HepG2 (cell line): ENCODE data around the gene GPRIN1. TPM values are rescaled to one million over a fixed set of nuclear protein-coding genes. Genes with fewer than 3 reads are reported as not detected.

Experiments used
- ATAC-seq: fragments of 200-7000 bp; cut with Tn5 transposase; 3 replicates; pipeline ENCODE4 v1.9.1; 2020; ENCODE audit warnings: mild to moderate bottlenecking, moderate library complexity
- BruUV-seq: library from RNA; stranded (reverse); fragments of 400-500 nt; replicated peaks from 2 replicates; lab custom pipeline; 2021; lab: Mats Ljungman, UMichigan
- CTCF ChIA-PET: fragments of 300-600 bp; formaldehyde crosslinking; extraction: SDS; loops from one replicate; lab custom pipeline; 2021; ENCODE audit warnings: low total read pairs, inconsistent platforms, low intra/inter-chr PET ratio; lab: Yijun Ruan, JAX
- POLR2A ChIA-PET: fragments of 350-600 bp; sonication (Branson Sonifier 250); formaldehyde crosslinking; loops from one replicate; lab custom pipeline; 2020; ENCODE audit warnings: antibody characterized with exemption, inconsistent platforms; lab: Yijun Ruan, JAX
- DNase-seq: peaks from one replicate; pipeline ENCODE4 v3.0.0-alpha.2; 2015; ENCODE audit warnings: low spot score
- FAIRE-seq: peaks from 3 replicates; lab custom pipeline; 2011; peaks lifted over from hg19 to GRCh38; lab: Jason Lieb, UNC
- H2AFZ ChIP-seq: one replicate; pipeline ENCODE4 v1.6.1; 2011; ENCODE audit warnings: low read length, inconsistent platforms
- H3K27ac ChIP-seq: fragments of 300-600 bp; 3 replicates; pipeline ENCODE4 v1.8.0; 2011; ENCODE audit warnings: mixed run types, mild to moderate bottlenecking, mixed read lengths, low read length, inconsistent platforms; ENCODE audit not compliant: insufficient read depth; ENCODE audit errors: extremely low read length
- H3K27me3 ChIP-seq, 2 experiments: fragments of 200-600 bp in 1 of 2; 2 replicates in 1 of 2; 3 replicates in 1 of 2; pipeline versions ENCODE4 v1.6.0 to v1.8.0; 2011; ENCODE audit warnings: low read length in 2 of 2, mild to moderate bottlenecking in 2 of 2, moderate library complexity in 2 of 2, inconsistent platforms in 1 of 2; ENCODE audit not compliant: insufficient read depth in 2 of 2, control insufficient read depth in 1 of 2
- H3K36me3 ChIP-seq, 2 experiments: fragments of 200-600 bp in 1 of 2; replicated peaks in 1 of 2; 2 replicates in 1 of 2; 3 replicates in 1 of 2; pipeline versions ENCODE4 v1.5.1 to v1.8.0; 2011; ENCODE audit warnings: low read length in 2 of 2, inconsistent platforms in 1 of 2; ENCODE audit not compliant: insufficient read depth in 2 of 2, control insufficient read depth in 1 of 2
- H3K4me1 ChIP-seq: 2 replicates; pipeline ENCODE4 v1.5.1; 2012; ENCODE audit warnings: low read length, inconsistent platforms; ENCODE audit not compliant: insufficient read depth
- H3K4me2 ChIP-seq: 2 replicates; pipeline ENCODE4 v1.6.0; 2011; ENCODE audit warnings: low read depth, low read length, inconsistent platforms
- H3K4me3 ChIP-seq, 3 experiments: fragments of 200-600 bp in 1 of 3; sonication (generic), shearing (Covaris generic) in 1 of 3; replicated peaks in 1 of 3; 2 replicates each; pipeline ENCODE4 v1.5.1; 2011 to 2016; ENCODE audit warnings: low read length in 3 of 3, inconsistent platforms in 2 of 3, low read depth in 2 of 3, mild to moderate bottlenecking in 2 of 3, control low read depth in 1 of 3, mixed read lengths in 1 of 3; ENCODE audit not compliant: insufficient read depth in 1 of 3
- H3K79me2 ChIP-seq: one replicate; pipeline ENCODE4 v1.6.1; 2011; ENCODE audit warnings: low read length, inconsistent platforms; ENCODE audit not compliant: insufficient read depth
- H3K9ac ChIP-seq: 2 replicates; pipeline ENCODE4 v1.6.0; 2011; ENCODE audit warnings: mild to moderate bottlenecking, low read depth, low read length, inconsistent platforms; ENCODE audit not compliant: insufficient read depth
- H3K9me3 ChIP-seq: 2 replicates; pipeline ENCODE4 v1.5.1; 2012; ENCODE audit warnings: mild to moderate bottlenecking, low read length
- H4K20me1 ChIP-seq: 2 replicates; pipeline ENCODE4 v1.6.0; 2011; ENCODE audit warnings: inconsistent platforms, mild to moderate bottlenecking, low read length, moderate library complexity; ENCODE audit not compliant: insufficient read depth
- GABPA ChIP-seq, 2 experiments: IDR thresholded peaks; 2 replicates each; pipeline ENCODE4 v1.6.1; 2011 to 2016; ENCODE audit warnings: low read depth in 2 of 2, low read length in 1 of 2, missing biosample characterization in 1 of 2, missing genetic modification characterization in 1 of 2
- HCFC1 ChIP-seq: fragments of 150-350 bp; IDR thresholded peaks from 2 replicates; pipeline ENCODE4 v1.6.1; 2014; ENCODE audit warnings: low read depth, low read length
- NFATC3 ChIP-seq: sonication (generic); formaldehyde crosslinking; IDR thresholded peaks from 2 replicates; pipeline ENCODE4 v1.5.1; 2020; ENCODE audit warnings: mild to moderate bottlenecking, missing genetic modification reagents
- NFIB ChIP-seq: sonication (generic); formaldehyde crosslinking; IDR thresholded peaks from 2 replicates; pipeline ENCODE4 v1.9.0; 2021; ENCODE audit warnings: missing genetic modification reagents, mild to moderate bottlenecking, borderline replicate concordance
- NR1H2 ChIP-seq: sonication (generic); formaldehyde crosslinking; IDR thresholded peaks from 2 replicates; pipeline ENCODE4 v1.8.1; 2022; ENCODE audit warnings: low read depth, missing genetic modification reagents, borderline replicate concordance
- SIN3A ChIP-seq: IDR thresholded peaks from 2 replicates; pipeline ENCODE4 v1.6.1; 2011; ENCODE audit warnings: low read depth, mild to moderate bottlenecking, control low read depth, low read length, borderline replicate concordance
- SRY ChIP-seq: sonication (generic); formaldehyde crosslinking; IDR thresholded peaks from 2 replicates; pipeline ENCODE4 v1.8.0; 2022; ENCODE audit warnings: mild to moderate bottlenecking, missing genetic modification reagents
- TBP ChIP-seq: sonication (generic); formaldehyde crosslinking; IDR thresholded peaks from 2 replicates; pipeline ENCODE4 v1.5.0; 2020; ENCODE audit warnings: missing genetic modification reagents
- TBX2 ChIP-seq: sonication (generic); formaldehyde crosslinking; IDR thresholded peaks from 2 replicates; pipeline ENCODE4 v1.5.0; 2020; ENCODE audit warnings: missing genetic modification reagents, mild to moderate bottlenecking, borderline replicate concordance
- YEATS2 ChIP-seq: sonication (generic); formaldehyde crosslinking; IDR thresholded peaks from 2 replicates; pipeline ENCODE4 v1.4.0; 2020; ENCODE audit warnings: missing genetic modification reagents, borderline replicate concordance
- ZFP36L1 ChIP-seq: sonication (generic); formaldehyde crosslinking; IDR thresholded peaks from 2 replicates; pipeline ENCODE4 v1.8.0; 2022; ENCODE audit warnings: mild to moderate bottlenecking, missing genetic modification reagents, moderate library complexity
- ZNF264 ChIP-seq: sonication (generic); formaldehyde crosslinking; IDR thresholded peaks from 2 replicates; pipeline ENCODE4 v1.4.0; 2020; ENCODE audit warnings: missing genetic modification reagents
- ZNF451 ChIP-seq: sonication (generic); formaldehyde crosslinking; IDR thresholded peaks from 2 replicates; pipeline ENCODE4 v1.5.0; 2020; ENCODE audit warnings: mild to moderate bottlenecking, missing genetic modification reagents
- ZNF629 ChIP-seq: sonication (generic); formaldehyde crosslinking; conservative IDR thresholded peaks from 2 replicates; pipeline ENCODE4 v1.5.0; 2020; ENCODE audit warnings: missing genetic modification reagents
- ZXDC ChIP-seq: sonication (generic); formaldehyde crosslinking; IDR thresholded peaks from 2 replicates; pipeline ENCODE4 v1.5.0; 2020; ENCODE audit warnings: mild to moderate bottlenecking, missing genetic modification reagents
- WGBS: methylation state at CpG from one replicate; pipeline ENCODE4 v1.1.6; 2017; ENCODE audit warnings: low lambda C conversion rate; 5-methylcytosine and 5-hydroxymethylcytosine counted together
- in situ Hi-C: cut with HindIII; loops from 2 replicates; pipeline ENCODE4 v1.10.0; 2017; ENCODE audit warnings: low pct_unique_long_range_greater_than_20kb; ENCODE audit not compliant: extremely low pct_ligation_motif_present
- intact Hi-C: fragments of 100-400 bp; cut with micrococcal nuclease; formaldehyde crosslinking; loops from one replicate; pipeline ENCODE4 v1.10.0; 2022; ENCODE audit not compliant: unreplicated experiment
- polyA plus RNA-seq, 8 experiments: library from polyadenylated mRNA; depleted of rRNA in 3 of 8; stranded (reverse) in 7 of 8; unstranded in 1 of 8; fragments of >200 nt; fragmentation: Illumina TruSeq in 4 of 8; extraction: Trizol in 4 of 8; gene quantifications; 2 replicates each; pipeline versions ENCODE4 v1.2.1 to v1.2.3, GENCODE V29; 2011 to 2016; ENCODE audit warnings: low read depth in 4 of 8, missing spikeins in 1 of 8, mixed read lengths in 1 of 8; ENCODE audit not compliant: insufficient read depth in 1 of 8
- total RNA-seq, 5 experiments: library from RNA; depleted of rRNA; stranded (reverse); fragments of >200 nt; fragmentation: Illumina TruSeq; extraction: Trizol; gene quantifications; 2 replicates each; pipeline ENCODE4 v1.2.3, GENCODE V29; 2016; ENCODE audit warnings: low read depth in 1 of 5
- TF ChIP-seq, protein P1 (sequence below): sonication (generic); formaldehyde crosslinking; IDR thresholded peaks from 2 replicates; pipeline ENCODE4 v1.8.0; 2022; ENCODE audit warnings: missing genetic modification reagents, mild to moderate bottlenecking, borderline replicate concordance

The GPRIN1 gene
- total and polyA plus RNA-seq, 2 of the 13 experiments (the other 11 are each of a cell fraction or from before 2014, with no cell fraction given): 0.32 to 2.0 TPM

DNA sequence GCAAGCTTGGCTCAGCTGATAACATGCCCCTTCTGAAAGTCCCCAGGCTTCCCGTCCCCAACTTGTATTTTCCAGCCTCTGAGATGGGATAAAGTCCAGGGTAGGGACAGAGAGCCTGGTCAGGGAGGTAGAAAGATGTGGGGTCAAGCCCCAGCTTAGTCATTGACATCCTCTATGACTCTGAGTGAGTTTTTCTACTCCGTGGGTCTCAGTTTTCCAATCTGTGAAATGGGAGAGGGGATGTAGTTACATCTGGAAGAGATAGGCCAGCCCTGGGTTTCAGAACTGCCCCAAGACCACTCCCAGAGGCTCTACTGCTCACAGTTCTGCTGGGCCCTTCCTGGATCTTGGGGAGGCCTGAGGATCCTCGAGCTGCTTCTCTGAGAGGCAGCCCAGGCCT lies 3.1 kb downstream of the GPRIN1 start:
- TF ChIP-seq HCFC1: no peak
- peak; percentile 87 for TF ChIP-seq ZNF629 (CRISPR knock-in tag)

DNA sequence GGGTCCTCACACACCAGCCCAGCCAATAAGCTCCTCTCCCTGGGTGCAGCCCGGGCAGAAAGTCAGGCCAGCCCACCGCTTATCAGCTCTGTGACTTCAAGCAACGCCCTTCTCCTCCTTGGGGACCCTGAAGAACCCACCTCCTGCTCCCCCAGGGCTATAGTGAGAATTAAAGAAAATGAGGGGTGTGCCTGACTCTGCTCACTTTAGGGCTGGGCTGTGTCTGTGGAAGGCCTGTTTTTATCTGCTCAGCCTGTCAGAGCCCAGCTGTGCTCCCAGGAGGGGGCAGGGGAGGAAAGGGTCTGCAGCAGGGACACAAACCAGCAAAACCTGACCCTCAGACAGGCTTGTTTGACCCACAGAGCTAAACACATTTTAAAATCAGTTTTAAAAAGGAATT lies 3.9 kb downstream of the GPRIN1 start:
- Histone ChIP-seq H3K27me3 (no peaks in the 10 kb centered on the region), H3K9me3 (no peaks in the 10 kb centered on the region), H3K79me2 (no peaks in the 10 kb centered on the region), H3K36me3 (no peaks in the 10 kb centered on the region), H3K9ac (no peak overlapping the region), H3K4me2 (no peak overlapping the region), H2AFZ (no peak overlapping the region), H3K27ac (no peak overlapping the region), H3K4me3 (no peak overlapping the region), H4K20me1 (0 out of 2 replicates have a peak, but pooled peaks cover 4% of the 10 kb centered on the region), H3K4me1 (peaks cover 25% of the 10 kb centered on the region)
- intact Hi-C loops (no loop called here), in situ Hi-C loops (no loop called here)
- FAIRE-seq: no peak
- whole genome bisulfite sequencing: 100% methylated on average over 1 of the region's 3 CpGs
- ATAC-seq: no peak
- CTCF ChIA-PET: no interaction called here
- BruUV-seq: no TSS peak
- TF ChIP-seq ZNF264 (CRISPR knock-in tag) (no peak), TBX2 (CRISPR knock-in tag) (no peak), SIN3A (no peak), ZFP36L1 (CRISPR knock-in tag) (no peak), NFIB (CRISPR knock-in tag) (no peak), ZNF451 (CRISPR knock-in tag) (no peak), ZXDC (CRISPR knock-in tag) (no peak), YEATS2 (CRISPR knock-in tag) (no peak), NFATC3 (CRISPR knock-in tag) (no peak), TBP (CRISPR knock-in tag) (no peak), SRY (CRISPR knock-in tag) (no peak), GABPA (IDR thresholded peaks at IDR 0.05; ENCODE audit: low read depth, low read length) (no peak), GABPA (CRISPR knock-in tag; IDR thresholded peaks at IDR 0.05; ENCODE audit: low read depth) (no peak), NR1H2 (CRISPR knock-in tag) (no peak)
- TF ChIP-seq, protein P1, sequence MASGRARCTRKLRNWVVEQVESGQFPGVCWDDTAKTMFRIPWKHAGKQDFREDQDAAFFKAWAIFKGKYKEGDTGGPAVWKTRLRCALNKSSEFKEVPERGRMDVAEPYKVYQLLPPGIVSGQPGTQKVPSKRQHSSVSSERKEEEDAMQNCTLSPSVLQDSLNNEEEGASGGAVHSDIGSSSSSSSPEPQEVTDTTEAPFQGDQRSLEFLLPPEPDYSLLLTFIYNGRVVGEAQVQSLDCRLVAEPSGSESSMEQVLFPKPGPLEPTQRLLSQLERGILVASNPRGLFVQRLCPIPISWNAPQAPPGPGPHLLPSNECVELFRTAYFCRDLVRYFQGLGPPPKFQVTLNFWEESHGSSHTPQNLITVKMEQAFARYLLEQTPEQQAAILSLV: no peak
- POLR2A ChIA-PET: interaction anchor here (0.6 to 1.5 kb wide), 2 partner anchors 8 to 41 kb away, joined by 3 to 4 read pairs; partner anchors contain the start of gene TSPAN17
- no peak for DNase-seq

More for the DNA sequence above, 3.1 kb downstream of the GPRIN1 start:
- in situ Hi-C loops (no loop called here), intact Hi-C loops (no loop called here)
- Histone ChIP-seq H3K4me2 (no peak overlapping the region), H3K79me2 (no peaks in the 10 kb centered on the region), H3K4me3 (no peak overlapping the region), H2AFZ (no peak overlapping the region), H3K4me1 (peaks cover 25% of the 10 kb centered on the region), H3K9me3 (no peaks in the 10 kb centered on the region), H4K20me1 (no peaks in the 10 kb centered on the region), H3K27me3 (no peaks in the 10 kb centered on the region), H3K36me3 (no peaks in the 10 kb centered on the region), H3K9ac (no peak overlapping the region), H3K27ac (no peak overlapping the region)
- ATAC-seq (no peak), FAIRE-seq (no peak), DNase-seq (no peak)
- 71% methylated on average over 3 of the region's 3 CpGs for WGBS
- CTCF ChIA-PET: no interaction called here
- POLR2A ChIA-PET: interaction anchor here (1.5 kb wide), 1 partner anchor 40 kb away, joined by 3 read pairs; the partner anchor contains the start of gene TSPAN17
- no TSS peak for BruUV-seq
